H9 (cell line): ENCODE results near the gene RALGPS2. TPM values are rescaled to one million over a fixed set of nuclear protein-coding genes. Genes with fewer than 3 reads are reported as not detected.

Experiments used
- DNase-seq: peaks from one replicate; pipeline ENCODE4 v3.0.0-alpha.2; 2017
- H2AFZ ChIP-seq: one replicate; pipeline ENCODE4 v1.6.1; 2013; ENCODE audit warnings: mild to moderate bottlenecking, low read length, control low read depth, moderate library complexity
- H2AK5ac ChIP-seq: 2 replicates; pipeline ENCODE4 v1.6.1; 2013; ENCODE audit warnings: low read length, control low read depth, mixed read lengths; ENCODE audit not compliant: insufficient read length
- H2BK120ac ChIP-seq: one replicate; pipeline ENCODE4 v1.6.1; 2013; ENCODE audit warnings: low read depth, mild to moderate bottlenecking, low read length, control low read depth, inconsistent platforms; ENCODE audit not compliant: poor library complexity, severe bottlenecking
- H2BK12ac ChIP-seq: 2 replicates; pipeline ENCODE4 v1.6.1; 2013; ENCODE audit warnings: low read length, control low read depth, mixed read lengths, low read depth; ENCODE audit not compliant: insufficient read length
- H2BK15ac ChIP-seq: 2 replicates; pipeline ENCODE4 v1.6.1; 2013; ENCODE audit warnings: low read depth, low read length, control low read depth
- H2BK20ac ChIP-seq: one replicate; pipeline ENCODE4 v1.6.1; 2013; ENCODE audit warnings: low read depth, mild to moderate bottlenecking, low read length, control low read depth, inconsistent platforms; ENCODE audit not compliant: poor library complexity, severe bottlenecking
- H2BK5ac ChIP-seq: 2 replicates; pipeline ENCODE4 v1.6.1; 2013; ENCODE audit warnings: low read length, control low read depth, mixed read lengths; ENCODE audit not compliant: insufficient read length
- H3K14ac ChIP-seq: 2 replicates; pipeline ENCODE4 v1.6.1; 2013; ENCODE audit warnings: low read length, control low read depth; ENCODE audit not compliant: insufficient read depth
- H3K18ac ChIP-seq: 2 replicates; pipeline ENCODE4 v1.6.1; 2013; ENCODE audit warnings: low read depth, mild to moderate bottlenecking, mixed read lengths, low read length, control low read depth; ENCODE audit not compliant: insufficient read length
- H3K23ac ChIP-seq: 2 replicates; pipeline ENCODE4 v1.6.1; 2013; ENCODE audit warnings: low read length, control low read depth, mixed read lengths, low read depth; ENCODE audit not compliant: insufficient read length
- H3K23me2 ChIP-seq: 2 replicates; pipeline ENCODE4 v1.6.1; 2013; ENCODE audit warnings: low read depth, mild to moderate bottlenecking, mixed read lengths, low read length, control low read depth; ENCODE audit not compliant: insufficient read length, poor library complexity, severe bottlenecking
- H3K27ac ChIP-seq: 2 replicates; pipeline ENCODE4 v1.5.1; 2013; ENCODE audit warnings: low read length, control low read depth, mixed read lengths, low read depth; ENCODE audit not compliant: insufficient read length
- H3K27me3 ChIP-seq: 2 replicates; pipeline ENCODE4 v1.6.1; 2013; ENCODE audit warnings: low read length, control low read depth, inconsistent platforms; ENCODE audit not compliant: insufficient read depth
- H3K4ac ChIP-seq: 2 replicates; pipeline ENCODE4 v1.6.1; 2013; ENCODE audit warnings: low read depth, mild to moderate bottlenecking, control low read depth, inconsistent platforms, low read length, moderate library complexity
- H3K4me1 ChIP-seq: 2 replicates; pipeline ENCODE4 v1.6.1; 2013; ENCODE audit warnings: low read length, control low read depth, inconsistent platforms; ENCODE audit not compliant: insufficient read depth
- H3K4me2 ChIP-seq: 2 replicates; pipeline ENCODE4 v1.6.1; 2013; ENCODE audit warnings: low read length, control low read depth, mixed read lengths; ENCODE audit not compliant: insufficient read length, insufficient read depth
- H3K56ac ChIP-seq: 2 replicates; pipeline ENCODE4 v1.6.1; 2013; ENCODE audit warnings: low read depth, mild to moderate bottlenecking, mixed read lengths, low read length, control low read depth; ENCODE audit not compliant: insufficient read length
- H3K79me1 ChIP-seq: 2 replicates; pipeline ENCODE4 v1.6.1; 2013; ENCODE audit warnings: low read depth, mild to moderate bottlenecking, moderate library complexity, low read length, control low read depth, inconsistent platforms; ENCODE audit not compliant: insufficient read depth, poor library complexity, severe bottlenecking
- H3K79me2 ChIP-seq: 2 replicates; pipeline ENCODE4 v1.6.1; 2013; ENCODE audit warnings: low read length, control low read depth, inconsistent platforms; ENCODE audit not compliant: insufficient read depth
- H3K9ac ChIP-seq: 2 replicates; pipeline ENCODE4 v1.6.1; 2013; ENCODE audit warnings: low read length, control low read depth, mixed read lengths; ENCODE audit not compliant: insufficient read length; ENCODE audit errors: extremely low read depth
- H3K9me3 ChIP-seq: one replicate; pipeline ENCODE4 v1.6.1; 2013; ENCODE audit warnings: low read depth, low read length, inconsistent platforms; ENCODE audit not compliant: control insufficient read depth
- H3T11ph ChIP-seq: one replicate; pipeline ENCODE4 v1.6.1; 2013; ENCODE audit warnings: mild to moderate bottlenecking, low read length, control low read depth, inconsistent platforms
- H4K20me1 ChIP-seq: one replicate; pipeline ENCODE4 v1.6.1; 2013; ENCODE audit not compliant: control insufficient read depth, insufficient read length, insufficient read depth
- H4K5ac ChIP-seq: 2 replicates; pipeline ENCODE4 v1.6.1; 2013; ENCODE audit warnings: low read depth, mild to moderate bottlenecking, mixed read lengths, low read length, control low read depth; ENCODE audit not compliant: insufficient read length
- H4K8ac ChIP-seq: replicated peaks from 2 replicates; pipeline ENCODE4 v1.6.1; 2013; ENCODE audit warnings: low read length, control low read depth, mixed read lengths, low read depth; ENCODE audit not compliant: insufficient read length
- H4K91ac ChIP-seq: 2 replicates; pipeline ENCODE4 v1.6.1; 2013; ENCODE audit warnings: low read depth, mild to moderate bottlenecking, moderate library complexity, mixed read lengths, low read length, control low read depth; ENCODE audit not compliant: insufficient read length
- H3K27ac Mint-ChIP-seq, 3 experiments: 2 replicates in 2 of 3; 3 replicates in 1 of 3; pipeline ENCODE4 v1.8.0; 2020 to 2021; ENCODE audit warnings: mixed read lengths in 3 of 3, mild to moderate bottlenecking in 1 of 3, moderate library complexity in 1 of 3
- H3K27me3 Mint-ChIP-seq: 2 replicates; pipeline ENCODE4 v1.8.0; 2021; ENCODE audit warnings: low read depth, mild to moderate bottlenecking, moderate library complexity, mixed read lengths
- H3K36me3 Mint-ChIP-seq, 3 experiments: 2 replicates in 2 of 3; 3 replicates in 1 of 3; pipeline ENCODE4 v1.8.0; 2020 to 2021; ENCODE audit warnings: low read depth in 3 of 3, mixed read lengths in 3 of 3; ENCODE audit not compliant: insufficient read depth in 1 of 3
- H3K4me1 Mint-ChIP-seq, 2 experiments: 2 replicates each; pipeline ENCODE4 v1.8.0; 2020; ENCODE audit warnings: mixed read lengths in 2 of 2
- H3K4me3 Mint-ChIP-seq, 2 experiments: 2 replicates in 1 of 2; 3 replicates in 1 of 2; pipeline ENCODE4 v1.8.0; 2020 to 2021; ENCODE audit warnings: mild to moderate bottlenecking in 2 of 2, mixed read lengths in 2 of 2, moderate library complexity in 1 of 2
- H3K9me3 Mint-ChIP-seq, 2 experiments: 2 replicates in 1 of 2; 3 replicates in 1 of 2; pipeline ENCODE4 v1.8.0; 2020; ENCODE audit warnings: mild to moderate bottlenecking in 2 of 2, mixed read lengths in 2 of 2, moderate library complexity in 1 of 2
- WGBS: extraction: QIAGEN DNeasy Blood & Tissue Kit; methylation state at CpG from one replicate; pipeline ENCODE4 v1.1.7; 2013; ENCODE audit warnings: missing lambda C conversion rate, low lambda C conversion rate, mixed read lengths; ENCODE audit not compliant: insufficient read length; ENCODE audit errors: extremely low coverage; 5-methylcytosine and 5-hydroxymethylcytosine counted together
- total RNA-seq: library from RNA; stranded (reverse); gene quantifications from 2 replicates; pipeline ENCODE4 v1.2.1, GENCODE V29; 2021
- TF ChIP-seq, protein P1 (sequence below): fragments of 200-600 bp; sonication (generic); conservative IDR thresholded peaks from 3 replicates; pipeline ENCODE4 v1.8.0; 2021; ENCODE audit warnings: antibody characterized with exemption, mild to moderate bottlenecking

RALGPS2 gene
- total RNA-seq, 1 experiment from 2014 or later, result 32.6 TPM

DNA sequence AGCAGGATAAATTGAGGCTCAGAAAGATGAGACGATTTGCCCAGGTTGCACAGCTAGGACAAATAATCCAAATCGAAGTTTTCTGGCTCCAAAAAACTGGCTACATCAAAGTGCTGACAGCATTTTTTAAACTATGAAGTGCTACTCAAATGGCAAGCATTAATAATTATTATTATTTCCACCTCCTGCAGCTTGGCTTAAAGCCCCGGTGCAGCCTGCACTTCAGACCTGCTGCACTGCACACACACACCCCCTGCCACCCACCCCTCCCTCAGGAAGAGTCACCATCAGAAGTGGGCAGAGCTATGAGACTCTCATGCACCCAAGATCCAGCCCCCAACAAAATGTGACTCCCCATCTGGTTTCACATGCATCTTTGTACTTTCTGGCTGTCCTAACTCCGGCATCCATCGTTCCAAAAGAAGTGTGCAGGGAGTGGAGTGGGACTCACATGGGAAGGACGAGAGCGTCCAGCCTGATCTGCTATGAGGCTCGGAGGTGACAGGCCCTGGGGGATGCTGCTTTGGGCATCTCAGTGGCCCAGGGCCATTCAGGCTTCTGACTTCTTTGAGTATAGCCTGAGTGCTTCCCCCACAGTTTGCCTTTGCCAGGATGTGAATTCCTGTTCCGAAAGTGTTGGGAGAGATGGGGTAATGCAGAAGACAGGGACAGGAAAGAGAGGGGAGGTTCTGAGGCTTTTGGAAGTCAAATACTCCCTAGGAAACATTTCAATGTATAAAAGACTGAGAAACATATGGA lies 235.6 kb downstream of the RALGPS2 start:
- H3K9me3 ChIP-seq, result no peaks in the 10 kb centered on the region
- H3T11ph ChIP-seq, result no peak overlapping the region
- H4K8ac ChIP-seq, result no peak overlapping the region
- no peaks in the 10 kb centered on the region for H3K23me2 ChIP-seq
- peaks cover 1% of the 10 kb centered on the region; the same call in 1 of the 2 replicates for H3K27me3 Mint-ChIP-seq
- no peak overlapping the region for H2AK5ac ChIP-seq
- H3K36me3 Mint-ChIP-seq, result peaks cover 0 to 4% (median 0%) of the 10 kb centered on the region in 3 experiments; a peak in 3 of 7 replicates
- H3K79me1 ChIP-seq, result no peaks in the 10 kb centered on the region
- no peaks in the 10 kb centered on the region for H3K79me2 ChIP-seq
- H3K9ac ChIP-seq, result no peak overlapping the region
- WGBS, result no CpG with 5 or more reads among the region's 9 CpGs
- H4K91ac ChIP-seq, result no peak overlapping the region
- H3K4me1 Mint-ChIP-seq, result 0 out of 4 replicates have a peak, but pooled peaks cover 0 to 2% of the 10 kb centered on the region in 2 experiments
- H4K5ac ChIP-seq, result no peak overlapping the region
- H2BK12ac ChIP-seq, result no peak overlapping the region
- TF ChIP-seq, protein P1, sequence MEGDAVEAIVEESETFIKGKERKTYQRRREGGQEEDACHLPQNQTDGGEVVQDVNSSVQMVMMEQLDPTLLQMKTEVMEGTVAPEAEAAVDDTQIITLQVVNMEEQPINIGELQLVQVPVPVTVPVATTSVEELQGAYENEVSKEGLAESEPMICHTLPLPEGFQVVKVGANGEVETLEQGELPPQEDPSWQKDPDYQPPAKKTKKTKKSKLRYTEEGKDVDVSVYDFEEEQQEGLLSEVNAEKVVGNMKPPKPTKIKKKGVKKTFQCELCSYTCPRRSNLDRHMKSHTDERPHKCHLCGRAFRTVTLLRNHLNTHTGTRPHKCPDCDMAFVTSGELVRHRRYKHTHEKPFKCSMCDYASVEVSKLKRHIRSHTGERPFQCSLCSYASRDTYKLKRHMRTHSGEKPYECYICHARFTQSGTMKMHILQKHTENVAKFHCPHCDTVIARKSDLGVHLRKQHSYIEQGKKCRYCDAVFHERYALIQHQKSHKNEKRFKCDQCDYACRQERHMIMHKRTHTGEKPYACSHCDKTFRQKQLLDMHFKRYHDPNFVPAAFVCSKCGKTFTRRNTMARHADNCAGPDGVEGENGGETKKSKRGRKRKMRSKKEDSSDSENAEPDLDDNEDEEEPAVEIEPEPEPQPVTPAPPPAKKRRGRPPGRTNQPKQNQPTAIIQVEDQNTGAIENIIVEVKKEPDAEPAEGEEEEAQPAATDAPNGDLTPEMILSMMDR, result no peak
- H3K27ac Mint-ChIP-seq, result no peak overlapping the region
- H3K4me3 Mint-ChIP-seq, result no peak overlapping the region
- no peak overlapping the region for H3K23ac ChIP-seq
- no peaks in the 10 kb centered on the region for H3K4me1 ChIP-seq
- no peak overlapping the region for H2BK120ac ChIP-seq
- H2BK15ac ChIP-seq, result no peak overlapping the region; the same call in 1 of the 2 replicates
- no peak overlapping the region for H2BK20ac ChIP-seq
- no peak overlapping the region for H3K14ac ChIP-seq
- peaks cover 5 to 16% of the 10 kb centered on the region in 2 experiments for H3K9me3 Mint-ChIP-seq
- H2AFZ ChIP-seq, result no peak overlapping the region
- H3K56ac ChIP-seq, result no peak overlapping the region
- H4K20me1 ChIP-seq, result no peaks in the 10 kb centered on the region
- no peak for DNase-seq
- no peak overlapping the region for H3K4me2 ChIP-seq
- H3K27ac ChIP-seq, result no peak overlapping the region
- no peaks in the 10 kb centered on the region for H3K27me3 ChIP-seq
- H3K4ac ChIP-seq, result no peak overlapping the region
- H2BK5ac ChIP-seq, result no peak overlapping the region
- no peak overlapping the region for H3K18ac ChIP-seq
